ENCODE data around the gene TBPL1. TPM values are rescaled to one million over a fixed set of nuclear protein-coding genes. Genes with fewer than 3 reads are reported as not detected.

TBPL1 gene
- total RNA-seq, 1 experiment from 2014 or later = 42.1 TPM

GRCh38 chr6:134021396-134022122 is 68.5 kb downstream of the TBPL1 start:
- H3K36me3 Mint-ChIP-seq = no peaks in the 10 kb centered on the region
- DNase-seq (ENCODE audit: low spot score) (no peak), ATAC-seq (no peak)
- no peak overlapping the region for H3K4me3 Mint-ChIP-seq
- no peaks in the 10 kb centered on the region for H3K4me1 Mint-ChIP-seq
- no peak for TF ChIP-seq CREB1 (CRISPR knock-in tag; IDR thresholded peaks at IDR 0.05)
- no peak for TF ChIP-seq MLX (CRISPR knock-in tag; IDR thresholded peaks at IDR 0.05)
- H3K9me3 Mint-ChIP-seq = no peaks in the 10 kb centered on the region
- no peak overlapping the region for H3K27ac Mint-ChIP-seq
- ChIA-PET CTCF (no interaction called here), POLR2A (no interaction called here)
- H3K27me3 Mint-ChIP-seq (ENCODE audit: low read depth) = no peaks in the 10 kb centered on the region

GRCh38 chr6:134022650-134023049 is 69.6 kb downstream of the TBPL1 start:
- Mint-ChIP-seq H3K4me3 (no peak overlapping the region), H3K27me3 (ENCODE audit: low read depth) (no peaks in the 10 kb centered on the region), H3K4me1 (no peaks in the 10 kb centered on the region), H3K27ac (no peak overlapping the region), H3K9me3 (no peaks in the 10 kb centered on the region), H3K36me3 (no peaks in the 10 kb centered on the region)
- no peak for DNase-seq (ENCODE audit: low spot score)
- CTCF ChIA-PET = no interaction called here
- no peak for ATAC-seq
- POLR2A ChIA-PET = interaction anchor here (0.5 kb wide), 1 partner anchor 82 kb away, joined by 3 read pairs; no protein-coding TSS in a partner anchor
- TF ChIP-seq ZNF532 (CRISPR knock-in tag; IDR thresholded peaks at IDR 0.05; ENCODE audit: borderline replicate concordance) = no peak
- no peak for TF ChIP-seq ETV6 (CRISPR knock-in tag; IDR thresholded peaks at IDR 0.05)
- TF ChIP-seq SMAD3 (CRISPR knock-in tag; IDR thresholded peaks at IDR 0.05; ENCODE audit: borderline replicate concordance) = no peak
- TF ChIP-seq NFATC4 (CRISPR knock-in tag; IDR thresholded peaks at IDR 0.05) = no peak
- no peak for TF ChIP-seq GTF2I (CRISPR knock-in tag; conservative IDR thresholded peaks at IDR 0.05)
- TF ChIP-seq STAT6 (CRISPR knock-in tag; conservative IDR thresholded peaks at IDR 0.05; ENCODE audit: low read depth) = no peak
- no peak for TF ChIP-seq FOXP1 (CRISPR knock-in tag; IDR thresholded peaks at IDR 0.05; ENCODE audit: borderline replicate concordance)
- TF ChIP-seq TEAD4 (CRISPR knock-in tag; IDR thresholded peaks at IDR 0.05) = no peak
- no peak for TF ChIP-seq JUN (CRISPR knock-in tag; IDR thresholded peaks at IDR 0.05)
- TF ChIP-seq MLX (CRISPR knock-in tag; IDR thresholded peaks at IDR 0.05) = no peak
- no peak for TF ChIP-seq E2F4 (CRISPR knock-in tag; IDR thresholded peaks at IDR 0.05; ENCODE audit: borderline replicate concordance, low read depth)
- no peak for TF ChIP-seq ZNF425 (CRISPR knock-in tag; conservative IDR thresholded peaks at IDR 0.05)
- TF ChIP-seq ATF3 (CRISPR knock-in tag; conservative IDR thresholded peaks at IDR 0.05) = no peak
- TF ChIP-seq EMX1 (CRISPR knock-in tag; IDR thresholded peaks at IDR 0.05) = no peak
- no peak for TF ChIP-seq TCF7 (CRISPR knock-in tag; IDR thresholded peaks at IDR 0.05; ENCODE audit: low read depth)
- no peak for TF ChIP-seq JAZF1 (CRISPR knock-in tag; IDR thresholded peaks at IDR 0.05)
- no peak for TF ChIP-seq TEAD1 (CRISPR knock-in tag; IDR thresholded peaks at IDR 0.05)
- TF ChIP-seq NR3C1 (CRISPR knock-in tag; conservative IDR thresholded peaks at IDR 0.05; ENCODE audit: low read depth) = no peak
- no peak for TF ChIP-seq MAX (CRISPR knock-in tag; IDR thresholded peaks at IDR 0.05)
- no peak for TF ChIP-seq GRHL2 (CRISPR knock-in tag; IDR thresholded peaks at IDR 0.05; ENCODE audit: insufficient replicate concordance, severe bottlenecking)
